Smooth muscle cell (in vitro differentiated cells): ENCODE data around the gene CLCN7. TPM values are rescaled to one million over a fixed set of nuclear protein-coding genes. Genes with fewer than 3 reads are reported as not detected.

Source experiments
- DNase-seq: peaks from one replicate; lab custom pipeline; 2025; ENCODE audit not compliant: unreplicated experiment; lab: John Stamatoyannopoulos, UW
- H2AFZ ChIP-seq: fragments of 200-600 bp; sonication (generic); 2 replicates; pipeline ENCODE4 v1.6.0; 2016; ENCODE audit warnings: antibody characterized with exemption, low read depth, mild to moderate bottlenecking
- H3F3A ChIP-seq: fragments of 200-600 bp; sonication (generic); 2 replicates; pipeline ENCODE4 v1.6.0; 2017; ENCODE audit warnings: antibody characterized with exemption, low read depth
- H3K27ac ChIP-seq: fragments of 200-600 bp; sonication (generic); 2 replicates; pipeline ENCODE4 v1.5.1; 2016; ENCODE audit warnings: low read depth, mild to moderate bottlenecking
- H3K27me3 ChIP-seq: fragments of 200-600 bp; sonication (generic); 2 replicates; pipeline ENCODE4 v1.6.1; 2016; ENCODE audit warnings: low read depth, mild to moderate bottlenecking
- H3K36me3 ChIP-seq: fragments of 200-600 bp; sonication (generic); 2 replicates; pipeline ENCODE4 v1.5.1; 2016; ENCODE audit warnings: low read depth
- H3K4me1 ChIP-seq: fragments of 200-600 bp; sonication (generic); 2 replicates; pipeline ENCODE4 v1.5.1; 2016; ENCODE audit warnings: low read depth
- H3K4me2 ChIP-seq: fragments of 200-600 bp; sonication (generic); 2 replicates; pipeline ENCODE4 v1.6.0; 2016; ENCODE audit warnings: mild to moderate bottlenecking
- H3K4me3 ChIP-seq: fragments of 200-600 bp; sonication (generic); 2 replicates; pipeline ENCODE4 v1.5.1; 2016; ENCODE audit warnings: mild to moderate bottlenecking
- H3K79me2 ChIP-seq: fragments of 200-600 bp; sonication (generic); 2 replicates; pipeline ENCODE4 v1.6.0; 2016; ENCODE audit warnings: low read depth, mild to moderate bottlenecking
- H3K9ac ChIP-seq: fragments of 200-600 bp; sonication (generic); 2 replicates; pipeline ENCODE4 v1.6.0; 2016; ENCODE audit warnings: low read depth
- H3K9me3 ChIP-seq: fragments of 200-600 bp; sonication (generic); replicated peaks from 2 replicates; pipeline ENCODE4 v1.5.1; 2016; ENCODE audit warnings: low read depth
- H4K20me1 ChIP-seq: fragments of 200-600 bp; sonication (generic); 2 replicates; pipeline ENCODE4 v1.6.0; 2016; ENCODE audit warnings: low read depth
- CTCF ChIP-seq: fragments of 200-600 bp; sonication (generic); IDR thresholded peaks from 2 replicates; pipeline ENCODE4 v1.5.1; 2017; ENCODE audit warnings: borderline replicate concordance, mild to moderate bottlenecking, antibody characterized with exemption; ENCODE audit not compliant: insufficient read depth, poor library complexity, severe bottlenecking
- WGBS: methylation state at CpG from one replicate; pipeline ENCODE4 v1.1.7; 2016; ENCODE audit warnings: low lambda C conversion rate; 5-methylcytosine and 5-hydroxymethylcytosine counted together
- polyA plus RNA-seq: library from polyadenylated mRNA; unstranded; fragments of >200 nt; fragmentation: Nextera tagmentation; extraction: Ambion mirVana; gene quantifications from 2 replicates; pipeline ENCODE4 v1.2.1, GENCODE V29; 2016
- total RNA-seq: library from RNA; depleted of rRNA; stranded (reverse); fragments of >200 nt; gene quantifications from 2 replicates; pipeline ENCODE4 v1.2.3, GENCODE V29; 2014

CLCN7 gene
- total and polyA plus RNA-seq, 2 experiments from 2014 or later = 15.6 to 45.2 TPM

GRCh38 chr16:1401758-1402154 is 73.1 kb downstream of the CLCN7 start:
- no peak overlapping the region for H3K9ac ChIP-seq
- no peak for DNase-seq
- no peaks in the 10 kb centered on the region for H3F3A ChIP-seq
- no peaks in the 10 kb centered on the region for H3K4me1 ChIP-seq
- H3K4me3 ChIP-seq = no peak overlapping the region
- no peak overlapping the region for H3K4me2 ChIP-seq
- no peaks in the 10 kb centered on the region for H3K79me2 ChIP-seq
- TF ChIP-seq CTCF = no peak
- H3K27me3 ChIP-seq = no peaks in the 10 kb centered on the region
- H4K20me1 ChIP-seq = no peaks in the 10 kb centered on the region
- H3K27ac ChIP-seq = no peak overlapping the region
- H2AFZ ChIP-seq = no peak overlapping the region
- 94% methylated on average over 13 of the region's 13 CpGs for WGBS
- no peaks in the 10 kb centered on the region for H3K36me3 ChIP-seq
- no peaks in the 10 kb centered on the region for H3K9me3 ChIP-seq

GRCh38 chr16:1401061-1401757 is 73.6 kb downstream of the CLCN7 start:
- H3K4me2 ChIP-seq = no peak overlapping the region
- H3K27me3 ChIP-seq = no peaks in the 10 kb centered on the region
- no peak for TF ChIP-seq CTCF
- H3K36me3 ChIP-seq = no peaks in the 10 kb centered on the region
- H2AFZ ChIP-seq = no peak overlapping the region
- no peaks in the 10 kb centered on the region for H4K20me1 ChIP-seq
- no peak for DNase-seq
- no peaks in the 10 kb centered on the region for H3K79me2 ChIP-seq
- WGBS = 93% methylated on average over 28 of the region's 29 CpGs
- no peak overlapping the region for H3K9ac ChIP-seq
- no peaks in the 10 kb centered on the region for H3K9me3 ChIP-seq
- H3F3A ChIP-seq = no peaks in the 10 kb centered on the region
- no peak overlapping the region for H3K4me3 ChIP-seq
- H3K4me1 ChIP-seq = no peaks in the 10 kb centered on the region
- H3K27ac ChIP-seq = no peak overlapping the region

- no peaks in the 10 kb centered on the region for H3K27me3 ChIP-seq
- WGBS = 95% methylated on average over 35 of the region's 38 CpGs
- no peaks in the 10 kb centered on the region for H4K20me1 ChIP-seq
- no peaks in the 10 kb centered on the region for H3F3A ChIP-seq
- no peaks in the 10 kb centered on the region for H3K4me1 ChIP-seq
- H3K4me2 ChIP-seq = no peak overlapping the region
- no peaks in the 10 kb centered on the region for H3K36me3 ChIP-seq
- no peaks in the 10 kb centered on the region for H3K9me3 ChIP-seq
- H3K27ac ChIP-seq = no peak overlapping the region
- H3K4me3 ChIP-seq = no peak overlapping the region
- H3K9ac ChIP-seq = no peak overlapping the region
- DNase-seq = no peak
- TF ChIP-seq CTCF = no peak
- H3K79me2 ChIP-seq = no peaks in the 10 kb centered on the region
- H2AFZ ChIP-seq = no peak overlapping the region
Observed at GRCh38 chr16:1398826-1399581, 75.8 kb downstream of the CLCN7 start.
